ENCODE results near the gene LFNG.

The LFNG gene

DNA sequence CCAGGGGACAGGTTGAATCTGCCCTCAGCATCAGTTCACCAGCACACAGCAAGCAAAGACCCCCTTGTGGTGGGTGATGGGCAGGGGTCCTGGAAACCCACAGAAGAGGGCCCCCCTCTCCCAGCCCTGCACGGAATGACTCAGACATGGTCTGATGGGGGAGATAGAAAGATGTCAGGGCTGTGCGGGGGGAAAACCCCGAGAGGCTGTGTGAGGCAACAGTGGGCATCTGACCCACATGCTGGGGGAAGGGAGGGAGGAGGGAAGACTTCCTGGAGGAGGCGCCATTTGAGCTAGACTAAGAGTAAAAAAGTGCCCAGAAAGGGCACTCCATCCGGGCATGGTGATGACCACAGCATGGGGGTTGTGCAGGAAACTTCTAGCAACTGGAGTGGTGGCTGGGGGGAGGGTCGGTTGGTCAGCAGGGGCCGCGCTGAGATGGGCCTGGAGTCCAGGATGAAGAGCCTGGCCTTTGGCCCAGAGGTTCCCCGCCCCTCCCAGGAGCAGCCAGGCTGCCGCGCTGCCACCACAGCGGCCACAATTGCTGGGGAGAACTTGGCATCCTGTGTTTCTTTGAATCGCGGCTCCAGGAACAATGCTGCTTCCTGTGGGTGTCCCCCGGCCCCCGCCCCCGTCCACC is 2.5 kb downstream of the LFNG start:
- H3K4me1 ChIP-seq (ENCODE audit: insufficient read depth, low read length): peaks cover 50% of the 10 kb centered on the region
- peaks cover 19% of the 10 kb centered on the region for H3K36me3 ChIP-seq (ENCODE audit: insufficient read depth, low read depth, low read length)
- no peaks in the 10 kb centered on the region for H3K9me3 ChIP-seq (ENCODE audit: insufficient read depth, low read depth, low read length)
- H3K27ac ChIP-seq (ENCODE audit: low read length): no peak overlapping the region
- peak overlapping the region; percentile 54; the same call in 1 of the 2 replicates for H3K4me3 ChIP-seq (ENCODE audit: low read length)
- H3K9ac ChIP-seq (ENCODE audit: low read depth, low read length): no peak overlapping the region; the same call in 1 of the 2 replicates
- peaks cover 54% of the 10 kb centered on the region for H3K27me3 ChIP-seq (ENCODE audit: insufficient read depth, low read length)

DNA sequence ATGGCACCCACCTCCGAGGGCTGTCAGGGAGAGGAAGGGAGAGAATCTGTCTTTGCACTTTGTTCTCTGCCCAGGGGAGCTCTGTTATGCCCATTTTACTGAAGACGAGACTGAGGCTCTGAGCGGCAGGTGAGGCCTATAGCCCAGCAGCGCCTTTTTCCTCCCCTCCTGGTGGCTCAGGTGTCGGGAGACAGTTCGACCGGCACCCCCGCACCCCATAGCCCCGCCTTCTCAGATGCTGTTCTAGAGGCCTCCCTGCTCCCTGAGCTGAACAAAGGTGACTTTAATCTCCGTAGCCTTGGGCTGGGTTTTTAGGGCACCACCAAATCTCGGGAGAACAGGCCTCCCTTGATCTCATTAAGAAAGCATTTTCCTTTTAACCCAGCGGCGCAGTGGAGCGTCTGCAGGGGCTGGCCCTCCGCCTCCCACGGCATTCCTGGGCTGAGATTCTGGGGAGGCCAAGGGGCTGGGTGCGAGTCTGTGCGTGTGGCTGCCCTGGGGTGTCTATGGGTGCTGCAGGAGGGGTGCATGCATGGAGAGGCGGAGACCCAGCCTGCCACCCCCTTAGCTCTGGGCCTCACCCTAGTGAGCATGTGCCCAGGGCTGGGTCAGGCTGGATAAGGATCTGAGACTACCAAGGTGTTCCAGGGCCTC is 3.3 kb downstream of the LFNG start:
- Histone ChIP-seq H3K27ac (ENCODE audit: low read length) (no peak overlapping the region), H3K9me3 (ENCODE audit: insufficient read depth, low read depth, low read length) (no peaks in the 10 kb centered on the region), H3K36me3 (ENCODE audit: insufficient read depth, low read depth, low read length) (peaks cover 23% of the 10 kb centered on the region), H3K4me1 (ENCODE audit: insufficient read depth, low read length) (peaks cover 43% of the 10 kb centered on the region), H3K9ac (ENCODE audit: low read depth, low read length) (peak overlapping the region; percentile 35; the same call in 1 of the 2 replicates), H3K27me3 (ENCODE audit: insufficient read depth, low read length) (peaks cover 45% of the 10 kb centered on the region), H3K4me3 (ENCODE audit: low read length) (peak overlapping the region; percentile 54; the same call in 1 of the 2 replicates)

DNA sequence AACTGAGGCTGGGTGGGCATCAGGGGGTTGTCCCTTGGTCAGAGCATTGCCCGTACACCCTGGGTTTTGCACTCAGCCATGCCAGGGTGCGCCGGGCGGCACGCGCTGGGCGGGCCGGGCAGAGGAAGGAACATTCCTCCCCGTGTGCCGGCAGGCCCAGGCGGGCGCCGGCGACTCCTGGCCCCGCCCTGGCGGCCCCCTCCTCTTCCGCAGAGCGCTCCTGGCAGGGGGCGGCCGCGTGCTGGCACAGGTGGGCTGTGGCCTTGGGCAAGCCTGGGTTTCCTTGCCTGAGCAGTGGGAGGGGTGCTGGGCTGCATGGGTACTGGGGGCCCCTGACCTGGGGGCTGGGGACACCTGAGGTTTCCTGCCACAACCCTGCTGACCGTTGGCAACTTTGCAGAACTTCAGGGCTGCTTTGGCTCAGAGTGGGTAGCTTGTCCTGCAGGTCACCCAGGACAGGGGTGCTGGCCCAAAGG is 3.9 kb downstream of the LFNG start:
- peak overlapping the region; percentile 54; the same call in 1 of the 2 replicates for H3K4me3 ChIP-seq (ENCODE audit: low read length)
- peak overlapping the region; percentile 16 for H3K27ac ChIP-seq (ENCODE audit: low read length)
- peaks cover 40% of the 10 kb centered on the region for H3K27me3 ChIP-seq (ENCODE audit: insufficient read depth, low read length)
- H3K9ac ChIP-seq (ENCODE audit: low read depth, low read length): peak overlapping the region; percentile 70
- H3K9me3 ChIP-seq (ENCODE audit: insufficient read depth, low read depth, low read length): no peaks in the 10 kb centered on the region
- peaks cover 37% of the 10 kb centered on the region for H3K4me1 ChIP-seq (ENCODE audit: insufficient read depth, low read length)
- peaks cover 26% of the 10 kb centered on the region for H3K36me3 ChIP-seq (ENCODE audit: insufficient read depth, low read depth, low read length)

DNA sequence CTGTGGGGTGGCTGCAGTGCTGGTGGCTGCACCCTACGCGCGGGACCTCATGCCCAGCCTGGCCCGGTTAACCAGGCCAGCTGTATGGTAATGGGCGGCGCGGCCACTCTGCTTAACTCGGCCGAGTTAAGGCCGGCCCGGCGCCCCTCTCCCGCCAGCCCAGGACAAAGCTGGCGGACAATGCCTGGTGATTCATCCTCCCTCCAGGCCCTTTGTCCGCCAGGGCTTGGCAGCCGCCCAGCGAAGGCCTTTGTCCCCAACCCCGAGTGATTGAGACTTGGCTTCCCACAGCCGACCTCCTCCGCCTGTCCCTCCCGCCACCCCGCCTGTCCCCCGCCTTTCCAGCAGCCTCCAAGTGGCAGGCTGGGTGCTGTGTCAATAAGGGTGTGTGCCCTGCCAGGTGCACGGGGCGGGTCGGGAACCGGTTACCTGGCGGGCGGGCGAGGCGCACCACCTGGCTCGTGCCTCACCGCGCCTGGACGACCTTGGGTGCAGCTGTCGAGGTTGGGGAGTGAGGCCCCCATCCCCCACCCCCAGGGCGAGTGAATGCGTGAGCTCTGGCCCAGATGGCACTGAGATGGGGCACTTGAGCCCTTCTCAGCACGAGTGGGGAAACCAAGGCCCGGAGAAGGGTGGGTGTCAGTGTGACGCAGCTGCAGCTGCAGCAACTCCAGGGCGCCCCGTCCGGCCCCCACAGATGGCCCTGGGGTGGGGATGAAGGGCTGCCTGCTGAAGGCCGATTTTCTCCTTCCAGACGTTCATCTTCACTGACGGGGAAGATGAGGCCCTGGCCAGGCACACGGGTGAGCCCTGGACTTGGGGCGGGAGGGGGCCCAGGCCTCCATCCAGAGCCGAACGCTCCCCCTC is 4.6 kb downstream of the LFNG start:
- H3K9ac ChIP-seq (ENCODE audit: low read depth, low read length): peak overlapping the region; percentile 70
- peak overlapping the region; percentile 54; the same call in 1 of the 2 replicates for H3K4me3 ChIP-seq (ENCODE audit: low read length)
- H3K4me1 ChIP-seq (ENCODE audit: insufficient read depth, low read length): peaks cover 36% of the 10 kb centered on the region
- peak overlapping the region; percentile 16 for H3K27ac ChIP-seq (ENCODE audit: low read length)
- H3K27me3 ChIP-seq (ENCODE audit: insufficient read depth, low read length): peaks cover 33% of the 10 kb centered on the region
- H3K36me3 ChIP-seq (ENCODE audit: insufficient read depth, low read depth, low read length): peaks cover 31% of the 10 kb centered on the region
- H3K9me3 ChIP-seq (ENCODE audit: insufficient read depth, low read depth, low read length): no peaks in the 10 kb centered on the region

DNA sequence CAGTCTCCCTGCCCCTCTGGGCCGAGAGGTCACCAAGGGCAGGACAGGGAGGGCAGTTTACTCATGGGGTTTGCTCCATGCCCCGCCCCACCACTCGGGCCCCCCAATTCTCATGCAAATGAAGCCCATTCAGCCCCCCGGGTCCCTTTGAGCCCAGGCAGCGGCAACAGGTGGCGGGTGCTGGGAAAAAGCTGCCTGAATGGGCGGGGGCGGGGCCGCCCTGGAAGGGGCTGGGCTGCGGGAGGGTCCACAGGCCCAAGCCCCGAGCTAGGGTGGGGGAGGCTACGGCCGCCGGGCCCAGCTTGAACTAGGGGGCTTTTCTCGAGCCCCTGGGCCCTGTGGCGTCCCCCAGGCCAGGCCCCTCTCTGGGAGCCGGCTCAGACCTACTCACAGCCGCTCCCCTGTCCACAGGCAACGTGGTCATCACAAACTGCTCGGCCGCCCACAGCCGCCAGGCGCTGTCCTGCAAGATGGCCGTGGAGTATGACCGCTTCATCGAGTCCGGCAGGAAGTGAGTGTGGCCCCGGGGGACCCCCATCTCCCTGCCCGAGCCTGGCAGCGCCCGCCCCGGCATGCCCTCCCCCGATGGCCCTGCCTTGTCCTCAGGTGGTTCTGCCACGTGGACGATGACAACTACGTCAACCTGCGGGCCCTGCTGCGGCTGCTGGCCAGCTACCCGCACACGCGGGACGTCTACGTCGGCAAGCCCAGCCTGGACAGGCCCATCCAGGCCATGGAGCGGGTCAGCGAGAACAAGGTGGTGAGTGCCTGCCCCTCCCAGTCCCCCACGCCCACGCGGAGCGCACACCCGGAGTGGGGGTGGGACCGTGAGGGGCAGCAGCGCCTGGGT is 5.5 kb downstream of the LFNG start:
- Histone ChIP-seq H3K27me3 (ENCODE audit: insufficient read depth, low read length) (peaks cover 32% of the 10 kb centered on the region), H3K9ac (ENCODE audit: low read depth, low read length) (peak overlapping the region; percentile 70; the same call in 1 of the 2 replicates), H3K9me3 (ENCODE audit: insufficient read depth, low read depth, low read length) (no peaks in the 10 kb centered on the region), H3K4me1 (ENCODE audit: insufficient read depth, low read length) (peaks cover 36% of the 10 kb centered on the region), H3K4me3 (ENCODE audit: low read length) (peak overlapping the region; percentile 54; the same call in 1 of the 2 replicates), H3K27ac (ENCODE audit: low read length) (peak overlapping the region; percentile 66), H3K36me3 (ENCODE audit: insufficient read depth, low read depth, low read length) (peaks cover 31% of the 10 kb centered on the region)

DNA sequence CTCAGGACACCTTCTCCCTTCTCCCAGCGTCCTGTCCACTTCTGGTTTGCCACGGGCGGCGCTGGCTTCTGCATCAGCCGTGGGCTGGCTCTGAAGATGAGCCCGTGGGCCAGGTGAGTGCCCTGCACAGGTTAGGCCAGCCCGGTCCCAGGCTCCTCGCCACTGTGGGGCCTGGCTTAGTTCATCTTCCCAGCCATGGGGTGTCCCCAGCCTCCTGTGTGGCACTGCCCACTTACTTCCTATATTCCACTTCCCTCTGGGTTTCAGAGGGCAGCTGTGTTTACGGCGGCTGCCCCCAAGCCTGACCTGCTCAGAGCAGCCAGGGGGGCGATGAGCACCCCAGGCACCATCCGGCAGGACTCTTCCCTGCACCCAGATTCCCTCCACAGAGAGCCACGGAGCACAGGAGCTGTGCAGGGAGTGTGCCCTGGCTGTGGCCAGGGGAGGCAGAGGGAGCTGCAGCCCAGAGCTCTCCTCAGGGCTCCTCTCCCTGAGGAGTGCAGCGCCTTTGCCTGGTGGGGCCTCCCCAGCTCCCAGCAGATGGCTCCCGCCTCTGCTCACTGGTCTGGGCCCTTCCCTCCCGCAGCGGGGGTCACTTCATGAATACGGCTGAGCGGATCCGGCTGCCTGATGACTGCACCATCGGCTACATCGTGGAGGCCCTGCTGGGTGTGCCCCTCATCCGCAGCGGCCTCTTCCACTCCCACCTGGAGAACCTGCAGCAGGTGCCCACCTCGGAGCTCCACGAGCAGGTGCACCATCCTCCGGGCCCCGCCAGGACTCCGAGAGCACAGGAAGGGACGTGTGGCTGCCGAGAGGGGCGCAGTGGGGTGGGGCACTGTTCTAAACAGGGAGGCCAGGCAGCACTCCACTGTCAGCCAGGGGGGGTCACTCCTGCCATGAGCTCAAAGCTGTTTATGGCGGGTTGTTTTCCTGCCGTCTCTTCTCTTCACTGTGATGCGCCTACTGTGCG is 6.4 kb downstream of the LFNG start:
- Histone ChIP-seq H3K9ac (ENCODE audit: low read depth, low read length) (peak overlapping the region; percentile 32; the same call in 1 of the 2 replicates), H3K36me3 (ENCODE audit: insufficient read depth, low read depth, low read length) (peaks cover 31% of the 10 kb centered on the region), H3K27ac (ENCODE audit: low read length) (peak overlapping the region; percentile 66), H3K4me3 (ENCODE audit: low read length) (no peak overlapping the region), H3K4me1 (ENCODE audit: insufficient read depth, low read length) (peaks cover 37% of the 10 kb centered on the region), H3K9me3 (ENCODE audit: insufficient read depth, low read depth, low read length) (no peaks in the 10 kb centered on the region), H3K27me3 (ENCODE audit: insufficient read depth, low read length) (peaks cover 23% of the 10 kb centered on the region)

DNA sequence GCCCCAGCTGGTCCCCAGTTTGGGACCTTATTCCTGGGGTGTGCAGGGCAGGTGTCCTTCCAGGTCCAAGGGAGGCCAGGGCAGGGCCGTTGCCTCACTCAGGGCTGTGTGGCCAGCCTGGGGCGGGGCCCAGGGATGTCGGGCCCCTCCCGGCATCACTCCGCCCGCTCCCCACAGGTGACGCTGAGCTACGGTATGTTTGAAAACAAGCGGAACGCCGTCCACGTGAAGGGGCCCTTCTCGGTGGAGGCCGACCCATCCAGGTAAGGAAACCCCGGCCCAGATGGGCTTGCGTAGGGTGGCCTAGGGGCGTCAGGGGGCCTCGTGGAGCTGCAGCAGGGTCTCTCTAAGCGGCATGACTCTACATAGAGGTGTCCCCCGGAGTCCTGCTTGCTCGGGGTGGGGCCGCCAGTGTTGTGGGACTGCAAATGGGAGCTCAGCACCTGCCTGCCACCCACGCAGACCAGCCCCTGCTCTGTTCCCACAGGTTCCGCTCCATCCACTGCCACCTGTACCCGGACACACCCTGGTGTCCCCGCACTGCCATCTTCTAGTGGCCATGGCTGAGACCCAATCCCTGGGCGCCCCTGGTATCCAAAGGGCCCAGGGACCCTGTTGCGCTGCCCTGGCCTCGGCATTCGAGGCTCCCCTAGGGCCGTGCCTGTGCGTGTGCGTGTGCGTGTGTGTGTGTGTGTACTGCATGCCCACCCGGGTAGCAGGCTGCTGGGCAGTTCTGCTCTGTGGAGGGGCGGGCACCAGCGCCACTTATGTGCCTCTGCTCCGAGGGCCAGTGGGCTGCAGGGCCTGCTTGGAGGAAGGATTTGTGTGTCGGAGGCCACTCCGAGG is 7.3 kb downstream of the LFNG start:
- H3K4me3 ChIP-seq (ENCODE audit: low read length): no peak overlapping the region
- H3K9ac ChIP-seq (ENCODE audit: low read depth, low read length): no peak overlapping the region
- no peak overlapping the region for H3K27ac ChIP-seq (ENCODE audit: low read length)
- peaks cover 31% of the 10 kb centered on the region for H3K36me3 ChIP-seq (ENCODE audit: insufficient read depth, low read depth, low read length)
- H3K4me1 ChIP-seq (ENCODE audit: insufficient read depth, low read length): peaks cover 32% of the 10 kb centered on the region
- H3K27me3 ChIP-seq (ENCODE audit: insufficient read depth, low read length): peaks cover 14% of the 10 kb centered on the region
- no peaks in the 10 kb centered on the region for H3K9me3 ChIP-seq (ENCODE audit: insufficient read depth, low read depth, low read length)

DNA sequence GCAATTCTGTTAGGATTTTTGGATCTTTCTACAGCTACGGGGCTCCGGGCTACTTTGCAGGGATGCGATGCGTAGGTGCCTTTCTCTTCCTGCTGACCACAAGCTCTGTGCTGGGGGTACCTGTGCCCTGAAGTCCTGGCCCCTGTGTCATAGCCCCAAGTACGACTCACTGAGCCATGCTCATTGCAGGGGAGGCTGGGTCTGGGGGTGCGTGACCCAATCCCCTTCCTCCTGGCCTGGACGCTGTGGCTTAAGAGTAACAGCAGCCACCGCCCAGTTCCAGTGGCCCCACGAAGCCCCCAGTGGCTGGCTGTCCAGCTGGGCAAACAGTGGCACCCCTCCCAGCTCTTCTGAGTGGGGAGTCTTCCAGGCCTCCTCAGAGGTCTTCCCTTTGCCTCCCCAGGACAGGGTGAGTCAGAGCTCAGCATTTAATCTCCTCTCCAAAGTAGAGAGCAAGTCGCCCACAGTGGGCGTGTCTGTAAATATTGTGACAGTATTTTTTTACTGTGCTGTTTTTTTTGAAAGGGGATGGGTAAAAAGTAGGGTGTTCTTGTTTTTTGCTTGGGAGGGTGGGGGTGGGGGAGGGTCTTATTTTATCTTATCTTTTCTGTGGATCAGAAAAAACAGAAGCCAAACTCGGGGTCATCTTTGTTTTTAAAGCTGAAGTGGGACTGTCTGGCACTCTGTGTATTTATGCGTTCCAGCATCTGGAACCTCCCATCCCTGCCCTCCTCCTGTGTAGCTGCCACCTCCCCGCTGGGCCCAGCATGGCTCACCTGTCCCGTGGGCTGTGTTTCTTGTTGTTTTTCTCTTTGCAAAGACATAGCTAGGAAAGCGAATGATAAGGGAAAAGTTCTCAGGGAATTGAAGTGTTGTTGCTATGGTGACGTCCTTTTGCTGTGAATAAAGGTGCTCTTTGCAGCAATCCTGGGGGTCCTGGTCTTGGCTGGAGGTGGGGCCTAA is 8.2 kb downstream of the LFNG start:
- H3K4me3 ChIP-seq (ENCODE audit: low read length): no peak overlapping the region
- H3K36me3 ChIP-seq (ENCODE audit: insufficient read depth, low read depth, low read length): peaks cover 31% of the 10 kb centered on the region
- no peak overlapping the region for H3K9ac ChIP-seq (ENCODE audit: low read depth, low read length)
- H3K27ac ChIP-seq (ENCODE audit: low read length): no peak overlapping the region
- peaks cover 5% of the 10 kb centered on the region; the same call in 1 of the 2 replicates for H3K27me3 ChIP-seq (ENCODE audit: insufficient read depth, low read length)
- H3K9me3 ChIP-seq (ENCODE audit: insufficient read depth, low read depth, low read length): no peaks in the 10 kb centered on the region
- H3K4me1 ChIP-seq (ENCODE audit: insufficient read depth, low read length): peaks cover 27% of the 10 kb centered on the region; the same call in 1 of the 2 replicates
